OCI-M1 (cell line): ENCODE data around the gene MYL11.

Source experiments
- DNase-seq: peaks from one replicate; lab custom pipeline; 2025; lab: John Stamatoyannopoulos, UW

Gene MYL11

GRCh38 chr16:30354423-30355143, 20.0 kb upstream of the MYL11 start:
- peak; percentile 52 for DNase-seq

- peak; percentile 99 for DNase-seq
Observed at GRCh38 chr16:30355144-30355953, 19.3 kb upstream of the MYL11 start, which contains the start of gene CD2BP2. CD2BP2 (minus strand) TSS chr16:30355308; CDS start chr16:30354681, 627 bp downstream.

DNA sequence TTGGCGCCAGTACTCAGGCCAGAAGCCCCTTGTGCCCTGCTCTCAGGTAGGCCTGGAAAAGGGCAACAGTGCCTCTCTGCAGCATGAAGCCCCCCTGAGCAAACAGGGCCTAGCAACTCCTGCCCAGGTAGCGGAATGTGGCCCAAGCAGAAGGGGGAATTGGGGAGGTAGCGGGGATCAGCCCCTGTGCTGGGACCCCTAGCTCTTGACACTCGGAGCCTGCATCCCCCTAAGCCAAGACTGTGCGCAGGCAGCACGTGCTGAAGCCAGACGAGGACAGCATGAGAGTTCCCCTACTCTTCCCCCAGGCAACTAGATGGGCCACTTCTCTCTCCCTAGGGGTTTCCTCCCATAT, 18.7 kb upstream of the MYL11 start:
- DNase-seq = no peak

- DNase-seq = peak; percentile 56
Observed at GRCh38 chr16:30356401-30357084, 18.1 kb upstream of the MYL11 start.

GRCh38 chr16:30357085-30357714, 17.4 kb upstream of the MYL11 start:
- DNase-seq = no peak

- DNase-seq = no peak
Observed at GRCh38 chr16:30357715-30358576, 16.7 kb upstream of the MYL11 start.

GRCh38 chr16:30358577-30358936, 16.0 kb upstream of the MYL11 start:
- no peak for DNase-seq

GRCh38 chr16:30358990-30359870, 15.4 kb upstream of the MYL11 start:
- DNase-seq = no peak

- DNase-seq = no peak
Observed at GRCh38 chr16:30359871-30360170, 14.8 kb upstream of the MYL11 start.

DNA sequence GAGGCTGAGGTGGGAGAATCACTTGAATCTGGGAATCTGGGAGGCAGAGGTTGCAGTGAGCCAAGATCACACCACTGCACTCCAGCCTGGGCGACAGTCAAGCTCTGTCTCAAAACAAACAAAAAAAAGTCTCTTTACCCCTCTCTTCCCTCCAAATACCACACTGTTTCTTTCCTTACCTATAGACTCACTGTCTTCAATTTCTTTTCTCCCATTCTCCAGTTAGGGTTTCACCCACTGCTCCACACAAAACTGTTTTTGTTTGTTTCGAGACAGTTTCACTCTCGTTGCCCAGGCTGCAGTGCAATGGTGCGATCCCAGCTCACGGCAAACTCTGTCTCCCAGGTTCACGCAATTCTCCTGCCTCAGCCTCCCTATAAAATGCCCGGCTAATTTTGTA, 13.4 kb upstream of the MYL11 start:
- DNase-seq = no peak

DNA sequence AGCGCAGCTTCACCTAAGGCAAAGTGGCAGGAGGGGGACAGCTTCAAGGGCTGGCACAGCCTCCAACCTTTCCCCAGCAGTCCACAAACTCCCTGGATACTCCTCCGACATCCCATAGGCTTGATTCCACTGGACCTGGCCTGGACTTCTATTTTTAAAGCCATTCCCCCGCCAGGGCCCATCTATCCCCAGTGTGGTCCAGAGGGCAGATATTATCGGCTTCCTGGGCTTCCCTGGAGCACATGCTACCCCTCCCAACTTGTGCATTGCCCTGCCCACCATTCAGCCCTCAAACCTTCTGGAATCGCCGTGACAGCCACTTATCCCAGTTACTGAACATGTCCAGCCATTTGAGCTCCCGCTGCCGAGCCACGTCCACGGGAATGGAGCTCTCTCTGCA, 9.4 kb upstream of the MYL11 start:
- no peak for DNase-seq

- no peak for DNase-seq
Observed at GRCh38 chr16:30366511-30366910, 8.1 kb upstream of the MYL11 start.

GRCh38 chr16:30367349-30368009, 7.1 kb upstream of the MYL11 start:
- DNase-seq = no peak

DNA sequence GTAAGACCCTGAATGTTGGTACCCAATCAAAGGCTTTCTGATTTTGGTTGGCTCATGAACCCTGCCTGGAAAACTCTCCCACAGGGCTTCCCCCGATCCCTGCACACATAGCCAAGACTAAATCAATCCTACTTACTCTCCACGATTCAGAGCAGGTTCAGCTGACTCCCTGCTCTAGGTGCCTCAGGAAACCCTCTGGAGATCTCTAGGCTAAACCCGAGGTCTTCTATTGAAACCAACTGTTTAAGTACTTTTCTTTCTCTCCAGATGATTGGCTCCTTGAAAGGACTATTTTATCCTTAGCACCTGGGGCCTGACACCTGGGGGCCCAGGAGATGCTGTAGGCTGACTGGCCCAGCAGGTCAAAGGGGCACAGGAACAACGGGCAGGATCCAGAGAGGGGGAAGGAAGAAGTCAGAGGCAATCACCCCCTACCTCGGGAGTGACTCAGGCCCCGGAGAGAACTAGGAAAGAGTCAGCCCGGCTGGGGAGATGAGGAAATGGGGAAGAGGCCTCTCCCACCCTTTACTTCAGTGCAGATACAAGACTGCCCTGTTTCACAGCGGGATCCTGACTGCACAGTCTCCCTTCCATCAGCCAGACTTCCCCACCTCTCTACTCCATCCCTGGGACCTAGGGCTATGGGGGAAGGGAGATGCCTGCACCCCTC, 6.3 kb upstream of the MYL11 start:
- DNase-seq = peak; percentile 53

DNA sequence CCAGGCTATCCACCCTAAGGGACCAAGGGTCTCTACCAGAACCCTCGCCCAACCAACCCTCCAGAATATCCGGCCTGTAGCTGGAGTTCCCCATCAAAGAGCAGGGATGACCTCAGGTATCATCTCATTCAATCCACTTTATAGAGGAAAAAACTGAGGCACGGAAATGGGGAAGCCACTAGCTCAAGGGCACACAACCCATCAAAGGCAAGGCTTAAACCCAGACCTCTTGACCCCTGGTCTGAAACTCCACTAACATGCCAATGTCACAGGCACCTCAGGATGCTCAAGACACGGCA, 5.9 kb upstream of the MYL11 start:
- DNase-seq = no peak

DNA sequence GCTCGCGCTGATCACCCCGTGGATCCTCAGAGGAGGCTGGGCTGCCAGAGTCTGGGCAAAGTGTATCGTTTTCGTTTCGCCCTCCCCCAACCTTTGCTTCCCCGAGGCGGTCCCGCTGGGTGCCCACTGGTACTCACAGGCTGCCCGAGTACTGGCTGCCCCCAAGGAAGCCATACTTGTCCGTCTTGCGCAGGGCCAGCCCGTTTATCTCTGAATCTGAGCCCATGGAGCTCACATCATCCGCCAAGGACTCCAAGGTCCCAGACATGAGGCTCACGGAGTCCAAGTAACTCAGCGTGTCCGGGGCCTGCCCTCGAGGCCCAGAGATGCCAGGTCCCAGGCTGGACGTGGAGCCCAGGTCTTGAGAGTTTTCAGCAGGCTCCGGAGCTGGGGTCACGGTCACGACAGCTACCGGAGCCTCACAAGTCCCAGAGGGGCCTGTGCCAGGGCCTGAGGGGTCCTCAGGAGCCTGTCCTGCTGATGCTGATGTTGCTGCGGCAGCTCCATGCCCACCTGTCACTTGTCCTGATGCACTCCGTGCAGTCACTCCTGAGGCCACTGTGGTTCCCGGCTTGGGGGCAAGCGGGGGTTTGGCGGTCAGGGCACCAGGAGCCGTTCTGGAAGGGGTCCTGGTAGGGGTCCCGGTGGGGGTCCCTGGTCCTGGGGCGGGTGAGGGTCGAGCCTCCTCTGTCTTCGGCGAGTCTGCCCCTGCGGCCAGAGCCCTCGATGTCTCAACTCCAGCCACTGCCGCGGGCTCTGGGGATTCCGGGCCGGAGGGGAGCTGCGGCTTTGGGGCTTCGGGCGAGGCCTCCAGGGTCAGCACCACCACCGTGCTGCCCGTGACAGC, 5.3 kb upstream of the MYL11 start:
- peak; percentile 31 for DNase-seq

- DNase-seq = no peak
Observed at GRCh38 chr16:30369938-30370455, 4.6 kb upstream of the MYL11 start.

GRCh38 chr16:30370456-30371247, 4.0 kb upstream of the MYL11 start, which contains the start of gene TBC1D10B:
TBC1D10B (minus strand) TSS chr16:30370494; CDS start chr16:30370183, 311 bp downstream.
- DNase-seq = peak; percentile 100
